ENCODE results near the gene CHRNA1. TPM values are rescaled to one million over a fixed set of nuclear protein-coding genes. Genes with fewer than 3 reads are reported as not detected.

The CHRNA1 gene
- total and polyA plus RNA-seq, 2 experiments from 2014 or later, result not detected

GRCh38 chr2:174800436-174801205 is 36.3 kb upstream of the CHRNA1 start:
- no peak overlapping the region for H3K27ac ChIP-seq (ENCODE audit: low read depth)
- H4K20me1 ChIP-seq (replicated peaks; ENCODE audit: insufficient read depth), result no peaks in the 10 kb centered on the region
- H3K4me3 ChIP-seq, result no peak overlapping the region
- H3K9me2 ChIP-seq (ENCODE audit: insufficient read depth), result no peaks in the 10 kb centered on the region
- H3K9me3 Mint-ChIP-seq, result no peaks in the 10 kb centered on the region
- H3K27ac Mint-ChIP-seq, result peak overlapping the region; percentile 24
- H3K79me2 ChIP-seq (replicated peaks; ENCODE audit: insufficient read depth), result no peaks in the 10 kb centered on the region
- no peak overlapping the region for H2AFZ ChIP-seq
- DNase-seq (ENCODE audit: low spot score) (no peak), ATAC-seq (no peak)
- peaks cover 19% of the 10 kb centered on the region for H3K4me1 ChIP-seq (ENCODE audit: insufficient read depth)
- H3K27me3 ChIP-seq (ENCODE audit: insufficient read depth), result no peaks in the 10 kb centered on the region
- no peak for TF ChIP-seq EZH2 (IDR thresholded peaks at IDR 0.05; ENCODE audit: low read depth, unreplicated experiment)
- no peak for TF ChIP-seq JUNB (IDR thresholded peaks at IDR 0.05; ENCODE audit: unreplicated experiment)
- TF ChIP-seq ZNF331 (CRISPR knock-in tag; IDR thresholded peaks at IDR 0.05; ENCODE audit: low read depth), result no peak
- TF ChIP-seq STAT1 (IDR thresholded peaks at IDR 0.05; ENCODE audit: unreplicated experiment), result no peak
- no peak for TF ChIP-seq NANOG (IDR thresholded peaks at IDR 0.05; ENCODE audit: borderline replicate concordance)
- TF ChIP-seq ETS1 (IDR thresholded peaks at IDR 0.05), result no peak
- TF ChIP-seq CTCF (conservative IDR thresholded peaks at IDR 0.05; ENCODE audit: low read depth in 2 of 2), result no peak
- no peak for TF ChIP-seq REST (IDR thresholded peaks at IDR 0.05; ENCODE audit: unreplicated experiment)
- no peak for TF ChIP-seq ZNF462 (CRISPR knock-in tag; IDR thresholded peaks at IDR 0.05)
- no peak for TF ChIP-seq CREB1 (CRISPR knock-in tag; IDR thresholded peaks at IDR 0.05; ENCODE audit: low read depth)
- TF ChIP-seq ZNF114 (CRISPR knock-in tag; IDR thresholded peaks at IDR 0.05), result no peak
- H3K4me1 Mint-ChIP-seq, result peaks cover 20% of the 10 kb centered on the region
- H3K36me3 ChIP-seq (ENCODE audit: insufficient read depth), result no peaks in the 10 kb centered on the region; the same call in 1 of the 2 replicates
- peaks cover 34% of the 10 kb centered on the region; the same call in 2 of the 3 replicates for H3K36me3 Mint-ChIP-seq (ENCODE audit: low read depth)
- H3F3A ChIP-seq (replicated peaks; ENCODE audit: low read depth), result no peaks in the 10 kb centered on the region
- no peak overlapping the region for H3K4me2 ChIP-seq
- no peak overlapping the region for H3K4me3 Mint-ChIP-seq
- no peaks in the 10 kb centered on the region for H3K27me3 Mint-ChIP-seq (ENCODE audit: insufficient read depth, low read depth, poor library complexity)

Data from GM23338 (cell line).